HFFc6 (cell line): ENCODE measurements around the gene RBAK. TPM values are rescaled to one million over a fixed set of nuclear protein-coding genes. Genes with fewer than 3 reads are reported as not detected.
A peak's percentile ranks its signal among the peaks of the same experiment; 100 is the strongest.

ENCODE experiments used
- DNase-seq: peaks from one replicate; pipeline ENCODE4 v3.0.0-alpha.2; 2018
- H3K27ac Mint-ChIP-seq: 2 replicates; pipeline ENCODE4 v1.8.0; 2020; ENCODE audit warnings: mild to moderate bottlenecking, mixed read lengths
- H3K27me3 Mint-ChIP-seq: 2 replicates; pipeline ENCODE4 v1.8.0; 2021; ENCODE audit warnings: mild to moderate bottlenecking, moderate library complexity, mixed read lengths; ENCODE audit not compliant: insufficient read depth
- H3K36me3 Mint-ChIP-seq: 2 replicates; pipeline ENCODE4 v1.8.0; 2021; ENCODE audit warnings: low read depth, mixed read lengths
- H3K4me1 Mint-ChIP-seq: 2 replicates; pipeline ENCODE4 v1.8.0; 2020; ENCODE audit warnings: low read depth, mixed read lengths
- H3K4me3 Mint-ChIP-seq: 2 replicates; pipeline ENCODE4 v1.8.0; 2020; ENCODE audit warnings: mild to moderate bottlenecking, moderate library complexity, mixed read lengths
- H3K9me3 Mint-ChIP-seq: 2 replicates; pipeline ENCODE4 v1.8.0; 2020; ENCODE audit warnings: mild to moderate bottlenecking, mixed read lengths
- long read RNA-seq: library from polyadenylated mRNA; unstranded; transcript quantifications from one replicate; pipeline ENCODE4 v2.0.0, GENCODE V29; 2019
- total RNA-seq, 6 experiments: library from RNA; stranded (reverse); fragmentation: NEBNext Ultra II Directional; extraction: Animal tissue kit (Norgen Biotek cat#: 25700); gene quantifications; 2 replicates in 1 of 6; 3 replicates in 5 of 6; pipeline ENCODE4 v1.2.3, GENCODE V29; 2021
- TF ChIP-seq, protein P1 (sequence below): fragments of 200-600 bp; sonication (generic); IDR thresholded peaks from 2 replicates; pipeline ENCODE4 v1.5.0; 2021; ENCODE audit warnings: antibody characterized with exemption, mild to moderate bottlenecking

RBAK gene
- total RNA-seq = 1 to 10 TPM; 7.0 to 8.2 (median 8.0) TPM
- long read RNA-seq, partial matches to known transcripts = 0 of 2 reads
- long read RNA-seq, other reads (novel, unspliced or antisense) = 2 of 2 reads

DNA sequence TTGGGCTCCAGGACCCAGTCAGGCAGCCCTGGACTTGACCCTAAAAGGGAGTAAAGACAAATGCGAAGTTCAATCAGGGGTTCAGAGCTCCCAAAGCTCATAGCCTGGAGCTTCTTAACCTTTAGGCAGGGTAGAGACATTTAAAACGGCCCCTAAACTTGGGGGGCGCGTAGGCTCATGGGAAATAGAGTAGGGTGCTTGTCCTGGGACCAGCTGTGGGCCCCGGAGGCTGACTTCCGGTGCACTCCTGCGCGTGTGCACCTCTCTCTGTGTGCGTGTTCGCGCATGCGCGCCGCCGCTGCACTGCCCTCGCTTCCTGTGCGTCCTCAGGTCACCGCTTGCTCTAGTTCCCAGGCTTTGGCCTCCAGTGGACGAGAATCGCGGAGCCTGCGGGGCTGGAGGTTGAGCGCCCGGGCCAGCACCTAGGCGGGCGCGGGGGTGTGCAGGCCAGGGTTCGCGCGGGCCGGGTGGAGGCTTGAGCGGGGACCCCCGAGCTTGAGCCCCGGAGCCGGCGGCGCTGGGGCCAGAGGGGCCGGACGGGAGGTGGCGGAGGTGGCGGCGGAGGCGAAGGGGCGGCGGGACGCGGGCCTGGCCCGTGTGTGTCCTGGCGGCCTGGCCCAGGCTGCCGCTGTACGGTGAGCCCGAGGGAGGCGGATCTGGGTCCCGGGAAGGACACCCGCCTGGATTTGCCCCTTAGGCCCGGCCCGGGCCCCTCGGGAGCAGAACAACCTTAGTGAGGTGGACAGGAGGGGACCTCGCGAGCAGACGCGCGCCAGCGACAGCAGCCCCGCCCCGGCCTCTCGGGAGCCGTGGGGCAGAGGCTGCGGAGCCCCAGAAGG is at the start of gene RBAK:
Gene RBAK (plus strand): TSS at position 303 of the 839 bp plus-strand sequence. CDS start 2,217 bp downstream, outside the sequence.
- peaks cover 7% of the 10 kb centered on the region for H3K9me3 Mint-ChIP-seq
- peak within 1 kb of the TSS; percentile 93 for H3K27ac Mint-ChIP-seq
- peaks cover 12% of the 10 kb centered on the region for H3K4me1 Mint-ChIP-seq
- peak; percentile 93 for DNase-seq
- TF ChIP-seq, protein P1, sequence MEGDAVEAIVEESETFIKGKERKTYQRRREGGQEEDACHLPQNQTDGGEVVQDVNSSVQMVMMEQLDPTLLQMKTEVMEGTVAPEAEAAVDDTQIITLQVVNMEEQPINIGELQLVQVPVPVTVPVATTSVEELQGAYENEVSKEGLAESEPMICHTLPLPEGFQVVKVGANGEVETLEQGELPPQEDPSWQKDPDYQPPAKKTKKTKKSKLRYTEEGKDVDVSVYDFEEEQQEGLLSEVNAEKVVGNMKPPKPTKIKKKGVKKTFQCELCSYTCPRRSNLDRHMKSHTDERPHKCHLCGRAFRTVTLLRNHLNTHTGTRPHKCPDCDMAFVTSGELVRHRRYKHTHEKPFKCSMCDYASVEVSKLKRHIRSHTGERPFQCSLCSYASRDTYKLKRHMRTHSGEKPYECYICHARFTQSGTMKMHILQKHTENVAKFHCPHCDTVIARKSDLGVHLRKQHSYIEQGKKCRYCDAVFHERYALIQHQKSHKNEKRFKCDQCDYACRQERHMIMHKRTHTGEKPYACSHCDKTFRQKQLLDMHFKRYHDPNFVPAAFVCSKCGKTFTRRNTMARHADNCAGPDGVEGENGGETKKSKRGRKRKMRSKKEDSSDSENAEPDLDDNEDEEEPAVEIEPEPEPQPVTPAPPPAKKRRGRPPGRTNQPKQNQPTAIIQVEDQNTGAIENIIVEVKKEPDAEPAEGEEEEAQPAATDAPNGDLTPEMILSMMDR = no peak; the same call in 1 of the 2 replicates
- peaks cover 25% of the 10 kb centered on the region for H3K36me3 Mint-ChIP-seq
- peak within 1 kb of the TSS; percentile 95 for H3K4me3 Mint-ChIP-seq
- no peaks in the 10 kb centered on the region; the same call in 1 of the 2 replicates for H3K27me3 Mint-ChIP-seq

DNA sequence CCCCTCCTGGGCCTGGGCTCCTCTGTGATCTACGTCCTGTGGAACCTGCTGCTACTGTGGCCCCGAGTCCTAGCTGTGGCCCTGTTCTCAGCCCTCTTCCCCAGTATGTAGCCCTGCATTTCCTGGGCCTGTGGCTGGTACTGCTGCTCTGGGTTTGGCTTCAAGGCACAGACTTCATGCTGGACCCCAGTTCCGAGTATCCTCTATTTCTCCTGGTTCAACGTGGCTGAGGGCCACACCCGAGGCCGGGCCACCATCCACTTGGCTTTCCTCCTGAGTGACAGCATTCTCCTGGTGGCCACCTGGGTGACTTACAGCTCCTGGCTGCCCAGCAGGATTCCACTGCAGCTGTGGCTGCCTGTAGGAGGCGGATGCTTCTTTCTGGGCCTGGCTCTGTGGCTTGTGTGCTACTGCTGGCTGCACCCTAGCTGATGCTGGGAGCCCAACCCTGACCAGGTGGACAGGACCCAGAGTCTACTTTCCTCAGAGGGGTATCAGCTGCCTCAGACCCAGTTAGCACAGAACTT is 48.9 kb upstream of the RBAK start:
- TF ChIP-seq, protein P1 = no peak
- peaks cover 22% of the 10 kb centered on the region for H3K36me3 Mint-ChIP-seq
- no peak overlapping the region for H3K4me3 Mint-ChIP-seq
- no peak for DNase-seq
- no peaks in the 10 kb centered on the region for H3K4me1 Mint-ChIP-seq
- H3K9me3 Mint-ChIP-seq = no peaks in the 10 kb centered on the region
- H3K27ac Mint-ChIP-seq = no peak overlapping the region
- peaks cover 5% of the 10 kb centered on the region; the same call in 1 of the 2 replicates for H3K27me3 Mint-ChIP-seq

DNA sequence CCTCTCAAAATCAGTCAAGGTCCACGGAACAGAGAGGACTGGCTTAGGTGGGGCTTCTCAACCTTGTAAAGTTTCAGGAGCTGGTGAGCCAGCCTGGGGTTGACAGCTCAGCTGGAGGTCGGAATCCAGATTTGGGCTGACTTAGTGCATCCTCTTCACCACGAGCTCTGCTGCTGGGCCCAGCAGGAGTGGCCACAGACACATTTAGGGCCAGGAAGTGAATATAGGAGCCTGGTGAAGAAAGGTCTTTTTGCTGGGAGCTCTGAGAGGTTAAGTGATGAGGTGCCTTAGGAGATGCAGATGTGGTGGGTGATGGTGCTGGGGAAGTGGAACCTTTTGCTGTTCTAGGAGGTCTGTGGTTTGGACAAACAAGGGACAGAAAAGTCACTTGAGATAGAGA is 47.4 kb upstream of the RBAK start:
- DNase-seq = no peak
- TF ChIP-seq, protein P1 = no peak
- no peaks in the 10 kb centered on the region for H3K4me1 Mint-ChIP-seq
- no peak overlapping the region for H3K4me3 Mint-ChIP-seq
- peaks cover 22% of the 10 kb centered on the region for H3K36me3 Mint-ChIP-seq
- peaks cover 5% of the 10 kb centered on the region for H3K27me3 Mint-ChIP-seq
- H3K27ac Mint-ChIP-seq = no peak overlapping the region
- H3K9me3 Mint-ChIP-seq = no peaks in the 10 kb centered on the region

DNA sequence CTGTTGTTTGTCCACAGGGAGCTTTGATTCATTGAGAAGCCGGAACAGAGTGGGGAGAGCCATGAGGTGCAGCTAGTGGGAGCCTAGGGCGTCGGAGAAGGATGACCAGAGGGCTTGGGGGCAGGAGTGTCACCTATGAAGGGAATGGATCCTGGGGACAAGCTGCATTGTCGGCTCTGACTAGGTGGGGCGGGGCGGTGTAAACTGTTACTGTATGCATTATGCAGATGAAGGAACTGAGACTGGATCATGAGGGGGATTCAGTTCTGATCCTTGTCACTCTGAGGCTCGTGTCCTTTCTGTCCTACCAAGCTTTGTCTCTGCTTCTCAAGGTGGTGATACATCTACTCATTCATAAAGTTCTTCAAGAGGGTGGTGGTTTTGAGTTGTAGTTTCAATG is 46.8 kb upstream of the RBAK start:
- peaks cover 5% of the 10 kb centered on the region for H3K27me3 Mint-ChIP-seq
- peaks cover 22% of the 10 kb centered on the region for H3K36me3 Mint-ChIP-seq
- H3K27ac Mint-ChIP-seq = no peak overlapping the region
- H3K9me3 Mint-ChIP-seq = no peaks in the 10 kb centered on the region
- DNase-seq = no peak
- no peak overlapping the region for H3K4me3 Mint-ChIP-seq
- TF ChIP-seq, protein P1 = no peak
- no peaks in the 10 kb centered on the region for H3K4me1 Mint-ChIP-seq

DNA sequence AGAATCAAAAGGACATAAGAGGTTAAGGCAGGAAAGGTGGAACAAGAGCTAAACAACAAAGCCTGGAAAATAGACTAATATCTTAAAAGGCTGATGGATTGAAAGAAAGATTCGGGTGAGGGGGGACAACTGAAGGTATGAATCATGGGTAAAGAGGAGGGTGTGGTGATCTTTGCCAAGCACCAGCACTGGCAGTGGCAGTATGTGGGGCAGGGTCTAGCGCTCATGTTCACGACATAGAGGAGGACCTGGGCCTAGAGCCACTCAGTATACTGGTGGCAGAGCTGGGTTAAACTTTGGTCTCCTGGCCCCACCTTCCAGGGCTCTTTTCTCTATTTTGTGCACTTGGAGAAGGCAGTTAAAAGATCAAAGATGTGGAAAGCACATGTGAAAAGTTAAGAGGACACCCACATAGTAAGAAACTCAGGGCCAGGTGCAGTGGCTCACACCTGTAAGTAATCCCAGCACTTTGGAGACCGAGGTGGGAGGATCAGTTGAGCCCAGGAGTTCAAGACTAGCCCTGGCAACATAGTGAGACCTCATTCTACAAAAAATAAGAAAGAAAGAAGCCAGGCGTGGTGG is 46.2 kb upstream of the RBAK start:
- Mint-ChIP-seq H3K27me3 (peaks cover 5% of the 10 kb centered on the region), H3K27ac (no peak overlapping the region), H3K4me3 (no peak overlapping the region), H3K9me3 (no peaks in the 10 kb centered on the region), H3K4me1 (no peaks in the 10 kb centered on the region), H3K36me3 (peaks cover 22% of the 10 kb centered on the region)
- TF ChIP-seq, protein P1 = no peak
- no peak for DNase-seq
